Medulla oblongata (tissue), 1 donor: ENCODE measurements around the gene TMEM63C.
"Not testable (repeated sequence)": the region's sequence is repeated elsewhere in the genome, so short reads cannot be mapped to it uniquely, and the experiment has no call there.

Experiments
- DNase-seq: peaks from one replicate; pipeline ENCODE4 v3.0.0-alpha.2; 2015; ENCODE audit errors: extremely low spot score

The TMEM63C gene

GRCh38 chr14:77154421-77154820, 27.2 kb upstream of the TMEM63C start:
- DNase-seq: no peak

- no peak for DNase-seq
Measured at GRCh38 chr14:77155083-77155482, 26.5 kb upstream of the TMEM63C start.

GRCh38 chr14:77157740-77158139, 23.9 kb upstream of the TMEM63C start:
- peak; percentile 13 for DNase-seq

- DNase-seq: peak; percentile 85
Measured at GRCh38 chr14:77158175-77158881, 23.3 kb upstream of the TMEM63C start.

GRCh38 chr14:77158882-77159255, 22.7 kb upstream of the TMEM63C start:
- DNase-seq: no peak

- no peak for DNase-seq
Measured at GRCh38 chr14:77161011-77161410, 20.6 kb upstream of the TMEM63C start.

GRCh38 chr14:77170045-77170444, 11.6 kb upstream of the TMEM63C start:
- no peak for DNase-seq

GRCh38 chr14:77172916-77173315, 8.7 kb upstream of the TMEM63C start:
- no peak for DNase-seq

GRCh38 chr14:77173911-77174617, 7.5 kb upstream of the TMEM63C start:
- DNase-seq: not testable (repeated sequence)

- no peak for DNase-seq
Measured at GRCh38 chr14:77175843-77176242, 5.8 kb upstream of the TMEM63C start.

- no peak for DNase-seq
Measured at GRCh38 chr14:77177702-77178101, 3.9 kb upstream of the TMEM63C start.

- no peak for DNase-seq
Measured at GRCh38 chr14:77178656-77179055, 2.9 kb upstream of the TMEM63C start.

GRCh38 chr14:77180726-77181602, 634 bp upstream of the TMEM63C start:
- DNase-seq: no peak

- DNase-seq: no peak
Measured at GRCh38 chr14:77183896-77184295, 2.3 kb downstream of the TMEM63C start.

- DNase-seq: no peak
Measured at GRCh38 chr14:77184396-77185092, 2.9 kb downstream of the TMEM63C start.

GRCh38 chr14:77185093-77185465, 3.5 kb downstream of the TMEM63C start:
- DNase-seq: no peak

- no peak for DNase-seq
Measured at GRCh38 chr14:77186911-77187648, 5.5 kb downstream of the TMEM63C start.

GRCh38 chr14:77187649-77188012, 6.0 kb downstream of the TMEM63C start:
- no peak for DNase-seq

- DNase-seq: no peak
Measured at GRCh38 chr14:77189479-77189878, 7.9 kb downstream of the TMEM63C start.

GRCh38 chr14:77190977-77191376, 9.4 kb downstream of the TMEM63C start:
- DNase-seq: no peak

- DNase-seq: no peak
Measured at GRCh38 chr14:77194706-77195105, 13.1 kb downstream of the TMEM63C start.
